Measurements from ENCODE around the gene PI4KA.

- no peak for TF ChIP-seq CTCF (conservative IDR thresholded peaks at IDR 0.05; ENCODE audit: low read depth, low read length)
- no peak for TF ChIP-seq EZH2 (IDR thresholded peaks at IDR 0.05; ENCODE audit: borderline replicate concordance, low read depth, low read length, poor library complexity, severe bottlenecking)
These were observed 30.6 kb upstream of the PI4KA start for GRCh38 chr22:20889025-20889704.
